ENCODE results near the gene MYMK.

MYMK gene

GRCh38 chr9:133529874-133530273, 5.1 kb upstream of the MYMK start:
- H3K4me2 ChIP-seq (ENCODE audit: low read length) = no peak overlapping the region
- no peaks in the 10 kb centered on the region for H3F3A ChIP-seq (ENCODE audit: control insufficient read depth, insufficient read depth)
- no peak overlapping the region for H3K27ac ChIP-seq (ENCODE audit: low read depth, low read length)
- no peaks in the 10 kb centered on the region for H3K9me2 ChIP-seq (replicated peaks; ENCODE audit: control insufficient read depth, low read length)
- H3K4me3 ChIP-seq (ENCODE audit: low read length) = no peak overlapping the region
- peaks cover 17% of the 10 kb centered on the region for H3K27me3 ChIP-seq (ENCODE audit: control insufficient read depth, low read length)
- no peaks in the 10 kb centered on the region for H4K20me1 ChIP-seq (ENCODE audit: control insufficient read depth, insufficient read depth, low read depth, low read length)
- TF ChIP-seq EZH2phosphoT487 (IDR thresholded peaks at IDR 0.05; ENCODE audit: borderline replicate concordance, low read length) = no peak
- TF ChIP-seq, protein P1, sequence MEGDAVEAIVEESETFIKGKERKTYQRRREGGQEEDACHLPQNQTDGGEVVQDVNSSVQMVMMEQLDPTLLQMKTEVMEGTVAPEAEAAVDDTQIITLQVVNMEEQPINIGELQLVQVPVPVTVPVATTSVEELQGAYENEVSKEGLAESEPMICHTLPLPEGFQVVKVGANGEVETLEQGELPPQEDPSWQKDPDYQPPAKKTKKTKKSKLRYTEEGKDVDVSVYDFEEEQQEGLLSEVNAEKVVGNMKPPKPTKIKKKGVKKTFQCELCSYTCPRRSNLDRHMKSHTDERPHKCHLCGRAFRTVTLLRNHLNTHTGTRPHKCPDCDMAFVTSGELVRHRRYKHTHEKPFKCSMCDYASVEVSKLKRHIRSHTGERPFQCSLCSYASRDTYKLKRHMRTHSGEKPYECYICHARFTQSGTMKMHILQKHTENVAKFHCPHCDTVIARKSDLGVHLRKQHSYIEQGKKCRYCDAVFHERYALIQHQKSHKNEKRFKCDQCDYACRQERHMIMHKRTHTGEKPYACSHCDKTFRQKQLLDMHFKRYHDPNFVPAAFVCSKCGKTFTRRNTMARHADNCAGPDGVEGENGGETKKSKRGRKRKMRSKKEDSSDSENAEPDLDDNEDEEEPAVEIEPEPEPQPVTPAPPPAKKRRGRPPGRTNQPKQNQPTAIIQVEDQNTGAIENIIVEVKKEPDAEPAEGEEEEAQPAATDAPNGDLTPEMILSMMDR (IDR thresholded peaks at IDR 0.05; ENCODE audit: low read depth, low read length, poor library complexity, severe bottlenecking) = no peak
- H3K9me3 ChIP-seq (ENCODE audit: control insufficient read depth, insufficient read depth, low read length) = no peaks in the 10 kb centered on the region
- H3K4me1 ChIP-seq (ENCODE audit: control insufficient read depth, low read length) = peaks cover 9% of the 10 kb centered on the region
- H3K36me3 ChIP-seq (ENCODE audit: control insufficient read depth, low read length) = no peaks in the 10 kb centered on the region
- H3K79me2 ChIP-seq (ENCODE audit: control insufficient read depth, low read length) = no peaks in the 10 kb centered on the region

GRCh38 chr9:133529457-133529856, 4.7 kb upstream of the MYMK start:
- H3K9me2 ChIP-seq (replicated peaks; ENCODE audit: control insufficient read depth, low read length) = no peaks in the 10 kb centered on the region
- peaks cover 9% of the 10 kb centered on the region for H3K4me1 ChIP-seq (ENCODE audit: control insufficient read depth, low read length)
- no peaks in the 10 kb centered on the region for H3K79me2 ChIP-seq (ENCODE audit: control insufficient read depth, low read length)
- no peak for TF ChIP-seq EZH2phosphoT487 (IDR thresholded peaks at IDR 0.05; ENCODE audit: borderline replicate concordance, low read length)
- TF ChIP-seq, protein P1 (IDR thresholded peaks at IDR 0.05; ENCODE audit: low read depth, low read length, poor library complexity, severe bottlenecking) = no peak
- H3K36me3 ChIP-seq (ENCODE audit: control insufficient read depth, low read length) = no peaks in the 10 kb centered on the region
- no peaks in the 10 kb centered on the region for H3F3A ChIP-seq (ENCODE audit: control insufficient read depth, insufficient read depth)
- H3K27me3 ChIP-seq (ENCODE audit: control insufficient read depth, low read length) = peaks cover 13% of the 10 kb centered on the region
- H3K4me3 ChIP-seq (ENCODE audit: low read length) = no peak overlapping the region
- H3K4me2 ChIP-seq (ENCODE audit: low read length) = no peak overlapping the region
- no peak overlapping the region for H3K27ac ChIP-seq (ENCODE audit: low read depth, low read length)
- H3K9me3 ChIP-seq (ENCODE audit: control insufficient read depth, insufficient read depth, low read length) = no peaks in the 10 kb centered on the region
- no peaks in the 10 kb centered on the region for H4K20me1 ChIP-seq (ENCODE audit: control insufficient read depth, insufficient read depth, low read depth, low read length)

- no peak for TF ChIP-seq EZH2phosphoT487 (IDR thresholded peaks at IDR 0.05; ENCODE audit: borderline replicate concordance, low read length)
- TF ChIP-seq, protein P1 (IDR thresholded peaks at IDR 0.05; ENCODE audit: low read depth, low read length, poor library complexity, severe bottlenecking) = no peak
- Histone ChIP-seq H3K9me2 (replicated peaks; ENCODE audit: control insufficient read depth, low read length) (no peaks in the 10 kb centered on the region), H3K36me3 (ENCODE audit: control insufficient read depth, low read length) (no peaks in the 10 kb centered on the region), H3K79me2 (ENCODE audit: control insufficient read depth, low read length) (no peaks in the 10 kb centered on the region), H4K20me1 (ENCODE audit: control insufficient read depth, insufficient read depth, low read depth, low read length) (no peaks in the 10 kb centered on the region), H3K4me2 (ENCODE audit: low read length) (no peak overlapping the region), H3K4me3 (ENCODE audit: low read length) (no peak overlapping the region), H3K27ac (ENCODE audit: low read depth, low read length) (no peak overlapping the region), H3K27me3 (ENCODE audit: control insufficient read depth, low read length) (peaks cover 7% of the 10 kb centered on the region), H3F3A (ENCODE audit: control insufficient read depth, insufficient read depth) (no peaks in the 10 kb centered on the region), H3K9me3 (ENCODE audit: control insufficient read depth, insufficient read depth, low read length) (no peaks in the 10 kb centered on the region), H3K4me1 (ENCODE audit: control insufficient read depth, low read length) (peaks cover 9% of the 10 kb centered on the region)
These were observed 4.1 kb upstream of the MYMK start for GRCh38 chr9:133528876-133529241.

Data from DOHH2 (cell line).